Small intestine (tissue), 7 donors: Measurements from ENCODE around the gene LRRC9. TPM values are rescaled to one million over a fixed set of nuclear protein-coding genes. Genes with fewer than 3 reads are reported as not detected.
"Not testable (repeated sequence)": the region's sequence is repeated elsewhere in the genome, so short reads cannot be mapped to it uniquely, and the experiment has no call there.

Experiments
- DNase-seq, 2 donors: peaks; one replicate each; pipeline versions ENCODE4 v3.0.0 to v3.0.0-alpha.2; 2013
- FAIRE-seq: peaks from 2 replicates; lab custom pipeline; 2012; peaks lifted over from hg19 to GRCh38; lab: Jason Lieb, UNC
- H3K27ac ChIP-seq, 3 donors: one replicate each; pipeline ENCODE4 v1.5.1; 2013; ENCODE audit warnings: low read length in 2 of 3, mild to moderate bottlenecking in 2 of 3, control low read depth in 1 of 3, inconsistent platforms in 1 of 3, low read depth in 1 of 3, moderate library complexity in 1 of 3
- H3K27me3 ChIP-seq, 3 donors: one replicate each; pipeline ENCODE4 v1.6.1; 2013; ENCODE audit warnings: low read length in 3 of 3, inconsistent platforms in 1 of 3; ENCODE audit not compliant: control insufficient read depth in 3 of 3, insufficient read depth in 3 of 3
- H3K36me3 ChIP-seq, 3 donors: one replicate each; pipeline ENCODE4 v1.6.1; 2013; ENCODE audit warnings: low read length in 3 of 3, inconsistent platforms in 1 of 3, low read depth in 1 of 3, mild to moderate bottlenecking in 1 of 3, moderate library complexity in 1 of 3; ENCODE audit not compliant: control insufficient read depth in 3 of 3, insufficient read depth in 2 of 3
- H3K4me1 ChIP-seq, 3 donors: one replicate each; pipeline ENCODE4 v1.6.1; 2013; ENCODE audit warnings: low read length in 2 of 3, inconsistent platforms in 1 of 3, low read depth in 1 of 3, mild to moderate bottlenecking in 1 of 3, moderate library complexity in 1 of 3; ENCODE audit not compliant: control insufficient read depth in 3 of 3, insufficient read depth in 2 of 3
- H3K4me3 ChIP-seq, 3 donors: one replicate each; pipeline ENCODE4 v1.5.1; 2013; ENCODE audit warnings: low read length in 3 of 3, control low read depth in 1 of 3, inconsistent platforms in 1 of 3, low read depth in 1 of 3, mild to moderate bottlenecking in 1 of 3, moderate library complexity in 1 of 3
- H3K9me3 ChIP-seq, 2 donors: one replicate each; pipeline ENCODE4 v1.6.1; 2013; ENCODE audit warnings: low read depth in 1 of 2, low read length in 1 of 2; ENCODE audit not compliant: control insufficient read depth in 2 of 2, insufficient read depth in 1 of 2
- WGBS, 3 donors: extraction: QIAGEN DNeasy Blood & Tissue Kit; methylation state at CpG; one replicate each; pipeline ENCODE4 v1.1.7; 2013; 5-methylcytosine and 5-hydroxymethylcytosine counted together
- polyA plus RNA-seq, 4 donors: library from polyadenylated mRNA; stranded (reverse) in 3 of 4; unstranded in 1 of 4; fragments of 200-250 nt in 3 of 4; fragments of 120-200 nt in 1 of 4; gene quantifications; one replicate each; pipeline versions ENCODE4 v1.2.1 to v1.2.3, GENCODE V29; 2013
- donor health status: healthy with polysubstance abuse.
- donor health status: control.
- donor health status: control.
- donor health status: Bipolar disorder and iron deficiency.
- donor health status: healthy.

LRRC9 gene
- polyA plus RNA-seq, 4 donors, result 0.32 TPM; not detected in 3

DNA sequence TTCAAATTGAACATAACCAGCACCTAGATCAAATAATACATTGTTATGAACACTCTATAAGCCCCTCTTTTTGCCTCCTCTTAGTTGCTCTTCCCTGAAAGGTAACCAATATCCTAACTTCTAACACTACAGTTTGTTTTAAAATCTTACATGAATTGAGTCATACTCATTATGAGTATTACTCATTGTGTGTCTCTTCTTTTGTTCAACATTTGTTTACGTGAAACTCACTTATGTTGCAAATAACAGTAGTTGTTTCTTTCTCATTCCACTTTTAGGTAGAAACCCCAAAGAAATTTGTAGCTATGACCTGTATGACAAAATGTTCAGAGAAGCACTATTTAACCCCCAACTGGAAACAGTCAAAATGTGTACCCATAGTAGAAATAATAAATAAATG is 6.6 kb downstream of the LRRC9 start:
- DNase-seq, result no peak
- 76 to 91% (median 82%) methylated on average over 1 of the region's 1 CpG for WGBS, 3 donors
- no peak for FAIRE-seq
- no peaks in the 10 kb centered on the region for H3K36me3 ChIP-seq
- H3K27me3 ChIP-seq, result peaks cover 0 to 2% (median 0%) of the 10 kb centered on the region in 3 donors
- no peaks in the 10 kb centered on the region for H3K9me3 ChIP-seq
- no peak overlapping the region for H3K27ac ChIP-seq
- no peaks in the 10 kb centered on the region for H3K4me1 ChIP-seq
- H3K4me3 ChIP-seq, result no peak overlapping the region

DNA sequence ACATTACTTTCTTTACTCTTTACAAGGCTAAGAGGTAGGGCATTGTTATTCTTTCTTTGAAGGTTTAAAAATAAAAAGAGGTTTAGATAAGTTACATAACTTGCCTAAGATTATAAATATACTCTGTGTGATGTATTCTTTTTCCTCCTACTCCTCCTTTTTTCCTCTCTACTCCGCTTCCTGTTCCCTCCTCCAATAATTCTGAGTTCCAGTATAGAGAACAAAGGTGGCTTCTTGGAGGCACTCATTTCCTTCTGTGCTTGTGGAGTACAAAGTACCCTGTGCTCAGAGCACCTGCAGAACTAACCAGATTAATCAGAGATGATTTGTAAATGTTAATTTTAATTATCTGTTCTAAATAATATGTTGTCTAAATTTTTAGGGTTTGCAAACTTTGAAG is 11.3 kb downstream of the LRRC9 start:
- no peak overlapping the region for H3K4me3 ChIP-seq
- FAIRE-seq, result no peak
- H3K27me3 ChIP-seq, result no peaks in the 10 kb centered on the region
- no peaks in the 10 kb centered on the region for H3K4me1 ChIP-seq
- DNase-seq, result peak; percentile 63 to 69
- 7 to 49% (median 14%) methylated on average over 1 of the region's 1 CpG for WGBS, 3 donors
- H3K9me3 ChIP-seq, result no peaks in the 10 kb centered on the region
- no peaks in the 10 kb centered on the region for H3K36me3 ChIP-seq
- peak overlapping the region in 1 of 3 donors; percentile 67 for H3K27ac ChIP-seq

DNA sequence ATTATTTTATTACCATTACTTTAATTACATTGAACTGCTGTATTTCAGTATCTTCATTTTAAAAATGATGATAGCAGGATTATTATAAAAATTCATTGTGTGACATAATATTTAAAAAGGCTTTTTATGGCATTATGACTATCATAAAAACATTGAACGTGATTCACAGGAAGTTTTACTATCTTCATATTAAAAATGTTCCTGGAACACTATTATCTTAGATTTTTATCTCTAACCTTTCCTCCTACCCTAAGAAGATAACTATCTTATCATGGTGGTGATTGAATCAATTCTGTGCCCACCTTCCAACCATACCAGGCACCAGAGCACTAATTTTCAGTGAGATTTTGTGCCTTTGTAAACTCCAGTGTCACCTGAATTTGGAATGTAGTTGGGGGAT is 16.2 kb downstream of the LRRC9 start:
- WGBS, 3 donors, result 8 to 57% (median 21%) methylated on average over 1 of the region's 1 CpG
- H3K36me3 ChIP-seq, result no peaks in the 10 kb centered on the region
- no peak overlapping the region for H3K27ac ChIP-seq
- FAIRE-seq (no peak), DNase-seq (no peak)
- H3K4me1 ChIP-seq, result no peaks in the 10 kb centered on the region
- H3K27me3 ChIP-seq, result no peaks in the 10 kb centered on the region
- H3K4me3 ChIP-seq, result no peak overlapping the region
- H3K9me3 ChIP-seq, result no peaks in the 10 kb centered on the region

DNA sequence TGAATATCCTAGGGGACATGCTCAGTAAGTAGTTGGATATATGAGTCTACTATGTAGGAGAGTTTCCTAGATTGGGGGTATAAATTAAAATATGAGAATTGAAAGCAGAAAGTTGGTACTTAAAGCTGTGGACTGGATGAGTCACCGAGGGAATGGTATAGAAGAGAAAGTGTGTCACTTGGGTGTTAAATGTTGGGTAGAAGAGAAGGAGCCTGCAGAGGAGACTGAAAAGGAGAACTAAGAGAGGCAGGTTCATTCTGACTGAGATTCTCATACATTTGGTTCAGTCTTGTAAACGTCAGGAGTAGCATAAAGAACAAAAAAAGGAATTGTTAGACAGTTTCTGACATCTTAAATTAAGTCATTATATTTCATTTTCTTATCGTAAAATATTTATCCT is 19.9 kb downstream of the LRRC9 start:
- DNase-seq (no peak), FAIRE-seq (no peak)
- no peaks in the 10 kb centered on the region for H3K9me3 ChIP-seq
- H3K27ac ChIP-seq, result no peak overlapping the region
- H3K4me1 ChIP-seq, result no peaks in the 10 kb centered on the region
- 71 to 76% (median 72%) methylated on average over 3 of the region's 3 CpGs for WGBS, 3 donors
- no peaks in the 10 kb centered on the region for H3K36me3 ChIP-seq
- no peaks in the 10 kb centered on the region for H3K27me3 ChIP-seq
- no peak overlapping the region for H3K4me3 ChIP-seq

DNA sequence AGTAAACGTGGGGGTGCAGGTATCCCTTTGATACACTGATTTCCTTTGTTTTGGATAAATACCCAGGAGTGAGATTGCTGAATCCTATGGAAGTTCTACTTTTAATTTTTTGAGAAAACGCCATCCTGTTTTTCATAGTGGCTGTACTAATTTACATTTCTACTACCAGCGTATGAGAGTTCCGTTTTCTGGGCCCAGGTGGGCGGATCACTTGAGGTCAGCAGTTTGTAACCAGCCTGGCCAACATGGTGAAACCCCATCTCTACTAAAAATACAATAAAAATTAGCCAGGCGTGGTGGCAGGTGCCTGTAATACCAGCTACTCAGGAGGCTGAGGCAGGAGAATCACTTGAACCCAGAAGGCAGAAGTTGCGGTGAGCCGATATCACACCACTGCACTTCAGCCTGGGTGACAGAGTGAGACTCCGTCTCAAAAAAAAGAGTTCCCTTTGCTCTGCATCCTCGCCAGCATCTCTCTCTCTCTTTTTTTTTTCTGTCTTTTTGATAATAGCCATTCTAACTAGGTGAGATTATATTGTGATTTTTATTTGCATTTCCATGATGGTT is 22.4 kb downstream of the LRRC9 start:
- not testable (repeated sequence) for H3K27me3 ChIP-seq, H3K9me3 ChIP-seq, H3K4me1 ChIP-seq, DNase-seq, FAIRE-seq, H3K36me3 ChIP-seq, H3K4me3 ChIP-seq, H3K27ac ChIP-seq
- 82 to 86% (median 85%) methylated on average over 10 of the region's 10 CpGs for WGBS, 3 donors

DNA sequence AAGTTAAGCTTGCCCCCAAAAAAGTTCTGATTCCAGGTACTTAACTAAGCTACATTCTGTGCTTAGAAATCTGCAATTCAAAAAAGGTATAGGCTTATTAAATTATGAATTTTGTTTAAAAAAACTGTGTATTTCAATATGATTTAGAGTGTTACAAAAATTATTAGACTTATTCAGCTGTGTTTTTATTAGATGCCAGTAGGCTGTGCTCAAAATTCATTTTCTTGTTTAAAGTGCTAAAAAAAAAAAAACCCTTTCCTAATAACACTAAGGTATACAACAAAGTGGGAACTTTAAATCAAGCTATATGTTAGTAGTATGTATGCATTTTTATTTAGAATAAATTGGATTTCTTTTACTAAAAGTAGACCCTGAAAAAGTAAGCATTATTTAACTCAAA is 25.0 kb downstream of the LRRC9 start:
- DNase-seq, result no peak
- Histone ChIP-seq H3K36me3 (no peaks in the 10 kb centered on the region), H3K27ac (no peak overlapping the region), H3K9me3 (no peaks in the 10 kb centered on the region), H3K4me1 (no peaks in the 10 kb centered on the region), H3K4me3 (no peak overlapping the region), H3K27me3 (no peaks in the 10 kb centered on the region)
- FAIRE-seq, result peak; percentile 61

DNA sequence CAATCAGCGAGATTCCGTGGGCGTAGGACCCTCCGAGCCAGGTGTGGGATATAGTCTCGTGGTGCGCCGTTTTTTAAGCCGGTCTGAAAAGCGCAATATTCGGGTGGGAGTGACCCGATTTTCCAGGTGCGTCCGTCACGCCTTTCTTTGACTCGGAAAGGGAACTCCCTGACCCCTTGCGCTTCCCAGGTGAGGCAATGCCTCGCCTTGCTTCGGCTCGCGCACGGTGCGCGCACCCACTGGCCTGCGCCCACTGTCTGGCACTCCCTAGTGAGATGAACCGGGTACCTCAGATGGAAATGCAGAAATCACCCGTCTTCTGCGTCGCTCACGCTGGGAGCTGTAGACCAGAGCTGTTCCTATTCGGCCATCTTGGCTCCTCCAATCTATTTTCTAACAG is 32.2 kb downstream of the LRRC9 start:
- not testable (repeated sequence) for FAIRE-seq, H3K9me3 ChIP-seq, DNase-seq, H3K4me1 ChIP-seq, H3K27ac ChIP-seq, H3K36me3 ChIP-seq, H3K27me3 ChIP-seq, H3K4me3 ChIP-seq
- 82 to 91% (median 90%) methylated on average over 13 to 19 of the region's 30 CpGs for WGBS, 3 donors

DNA sequence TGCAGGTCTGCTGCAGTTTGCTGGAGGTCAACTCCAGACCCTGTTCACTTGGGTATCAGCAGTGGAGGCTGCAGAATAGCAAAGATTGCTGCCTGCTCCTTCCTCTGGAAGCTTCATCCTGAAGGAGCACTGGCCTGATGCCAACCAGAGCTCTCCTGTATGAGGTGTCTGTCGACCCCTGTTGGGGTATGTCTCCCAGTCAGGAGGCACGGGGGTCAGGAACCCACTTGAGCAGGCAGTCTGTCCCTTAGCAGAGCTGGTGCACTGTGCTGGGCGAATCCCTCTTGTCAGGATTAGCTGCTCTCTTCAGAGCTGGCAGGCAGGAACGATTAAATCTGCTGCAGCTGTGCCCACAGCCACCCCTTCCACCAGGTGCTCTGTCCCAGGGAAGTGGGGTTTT is 37.9 kb downstream of the LRRC9 start:
- WGBS, 3 donors, result 56 to 77% (median 76%) methylated on average over 4 of the region's 4 CpGs
- not testable (repeated sequence) for H3K4me1 ChIP-seq, FAIRE-seq, H3K27ac ChIP-seq, H3K36me3 ChIP-seq, DNase-seq, H3K27me3 ChIP-seq, H3K4me3 ChIP-seq
- H3K9me3 ChIP-seq, result peaks cover 0 to 24% of the 10 kb centered on the region in 2 donors

DNA sequence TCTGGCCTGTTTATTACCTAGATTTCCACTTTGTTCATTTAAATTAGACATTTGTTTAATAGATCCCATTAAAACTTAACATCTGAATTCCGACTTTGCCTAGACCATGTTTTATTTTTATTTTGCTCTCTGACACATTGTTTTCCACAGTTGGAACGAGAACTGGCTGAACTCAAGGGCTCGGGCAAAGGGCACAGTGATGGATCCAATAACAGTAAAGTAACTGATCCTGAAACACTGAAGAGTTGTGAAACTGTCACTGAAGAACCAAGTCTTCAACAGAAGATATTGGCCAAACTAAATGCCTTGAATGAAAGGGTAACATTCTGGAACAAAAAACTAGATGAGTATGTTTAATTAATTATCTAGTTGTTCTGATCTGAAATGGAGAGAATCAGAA is 39.7 kb downstream of the LRRC9 start:
- Histone ChIP-seq H3K9me3 (peaks cover 0 to 24% of the 10 kb centered on the region in 2 donors), H3K27ac (no peak overlapping the region), H3K27me3 (peaks cover 0 to 2% (median 0%) of the 10 kb centered on the region in 3 donors), H3K36me3 (peaks cover 0 to 5% (median 0%) of the 10 kb centered on the region in 3 donors), H3K4me3 (no peak overlapping the region), H3K4me1 (peaks cover 0 to 2% (median 0%) of the 10 kb centered on the region in 3 donors)
- no peak for FAIRE-seq
- WGBS, 3 donors, result 63 to 71% (median 70%) methylated on average over 3 of the region's 3 CpGs
- no peak for DNase-seq
